ENCODE results near the gene KLHL41.
"Not testable (repeated sequence)": the region's sequence is repeated elsewhere in the genome, so short reads cannot be mapped to it uniquely, and the experiment has no call there.

The KLHL41 gene

GRCh38 chr2:169572189-169572588, 62.7 kb downstream of the KLHL41 start:
- no peak for DNase-seq (ENCODE audit: low read depth in 1 of 2, low spot score in 1 of 2)

GRCh38 chr2:169572821-169573159, 63.3 kb downstream of the KLHL41 start:
- DNase-seq (ENCODE audit: low read depth in 1 of 2, low spot score in 1 of 2): no peak

- DNase-seq (ENCODE audit: low read depth in 1 of 2, low spot score in 1 of 2): peak; percentile 59 to 77
Observed at GRCh38 chr2:169573160-169573973, 63.9 kb downstream of the KLHL41 start, which contains the start of gene FASTKD1. Gene FASTKD1 (minus strand): TSS chr2:169573865. CDS start chr2:169572029, 1,836 bp downstream.

- DNase-seq (ENCODE audit: low read depth in 1 of 2, low spot score in 1 of 2): no peak
Observed at GRCh38 chr2:169573974-169574299, 64.4 kb downstream of the KLHL41 start.

- DNase-seq (ENCODE audit: low read depth in 1 of 2, low spot score in 1 of 2): not testable (repeated sequence)
Observed at GRCh38 chr2:169574539-169574938, 65.0 kb downstream of the KLHL41 start.

- DNase-seq (ENCODE audit: low read depth in 1 of 2, low spot score in 1 of 2): not testable (repeated sequence)
Observed at GRCh38 chr2:169575264-169575663, 65.8 kb downstream of the KLHL41 start.
